ENCODE data around the gene HPSE2. TPM values are rescaled to one million over a fixed set of nuclear protein-coding genes. Genes with fewer than 3 reads are reported as not detected.

The HPSE2 gene
- polyA plus RNA-seq, 1 of the 3 experiments (the other 2 are of a cell fraction) = not detected

DNA sequence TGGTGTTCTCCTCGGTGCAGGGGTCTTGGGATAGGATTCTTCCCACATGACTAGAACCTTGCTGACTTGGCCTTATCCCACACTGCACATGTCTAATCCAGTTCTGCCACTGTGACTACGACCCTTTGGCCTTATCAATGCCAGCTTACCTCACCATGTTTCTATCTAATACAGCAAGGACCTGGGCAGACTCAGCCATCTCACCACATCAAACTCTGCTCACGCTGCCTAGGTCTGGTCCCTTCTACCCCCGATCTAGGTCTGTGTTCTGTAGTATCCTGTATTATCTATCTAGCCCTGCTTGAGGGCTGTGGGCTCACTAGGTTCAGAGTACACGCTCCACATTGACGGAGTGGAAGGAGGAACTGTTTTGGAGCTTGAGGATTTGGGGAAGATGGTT, 282.4 kb downstream of the HPSE2 start:
- 34% methylated on average over 6 of the region's 6 CpGs for WGBS (ENCODE audit: low lambda C conversion rate)
- TF ChIP-seq SIN3A (IDR thresholded peaks at IDR 0.05; ENCODE audit: borderline replicate concordance, low read depth, low read length) (no peak), TAF1 (IDR thresholded peaks at IDR 0.05; ENCODE audit: borderline replicate concordance, low read depth, low read length) (no peak), RCOR1 (IDR thresholded peaks at IDR 0.05; ENCODE audit: low read length) (no peak), GATA2 (CRISPR knock-in tag; IDR thresholded peaks at IDR 0.05) (no peak), RXRA (IDR thresholded peaks at IDR 0.05; ENCODE audit: borderline replicate concordance, low read depth) (no peak), GABPA (IDR thresholded peaks at IDR 0.05; ENCODE audit: low read depth) (no peak), CHD2 (IDR thresholded peaks at IDR 0.05; ENCODE audit: low read length, partially characterized antibody) (no peak), ELF1 (IDR thresholded peaks at IDR 0.05) (no peak), EP300 (IDR thresholded peaks at IDR 0.05; ENCODE audit: borderline replicate concordance in 1 of 2, low read depth in 1 of 2, low read length in 1 of 2) (no peak), TCF12 (IDR thresholded peaks at IDR 0.05) (no peak), MXI1 (IDR thresholded peaks at IDR 0.05; ENCODE audit: low read depth, low read length) (no peak), PBX3 (IDR thresholded peaks at IDR 0.05) (no peak), EZH2phosphoT487 (IDR thresholded peaks at IDR 0.05; ENCODE audit: borderline replicate concordance, low read depth) (no peak)
- TF ChIP-seq, protein P1, sequence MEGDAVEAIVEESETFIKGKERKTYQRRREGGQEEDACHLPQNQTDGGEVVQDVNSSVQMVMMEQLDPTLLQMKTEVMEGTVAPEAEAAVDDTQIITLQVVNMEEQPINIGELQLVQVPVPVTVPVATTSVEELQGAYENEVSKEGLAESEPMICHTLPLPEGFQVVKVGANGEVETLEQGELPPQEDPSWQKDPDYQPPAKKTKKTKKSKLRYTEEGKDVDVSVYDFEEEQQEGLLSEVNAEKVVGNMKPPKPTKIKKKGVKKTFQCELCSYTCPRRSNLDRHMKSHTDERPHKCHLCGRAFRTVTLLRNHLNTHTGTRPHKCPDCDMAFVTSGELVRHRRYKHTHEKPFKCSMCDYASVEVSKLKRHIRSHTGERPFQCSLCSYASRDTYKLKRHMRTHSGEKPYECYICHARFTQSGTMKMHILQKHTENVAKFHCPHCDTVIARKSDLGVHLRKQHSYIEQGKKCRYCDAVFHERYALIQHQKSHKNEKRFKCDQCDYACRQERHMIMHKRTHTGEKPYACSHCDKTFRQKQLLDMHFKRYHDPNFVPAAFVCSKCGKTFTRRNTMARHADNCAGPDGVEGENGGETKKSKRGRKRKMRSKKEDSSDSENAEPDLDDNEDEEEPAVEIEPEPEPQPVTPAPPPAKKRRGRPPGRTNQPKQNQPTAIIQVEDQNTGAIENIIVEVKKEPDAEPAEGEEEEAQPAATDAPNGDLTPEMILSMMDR (IDR thresholded peaks at IDR 0.05) = no peak
- TF ChIP-seq, protein P2, sequence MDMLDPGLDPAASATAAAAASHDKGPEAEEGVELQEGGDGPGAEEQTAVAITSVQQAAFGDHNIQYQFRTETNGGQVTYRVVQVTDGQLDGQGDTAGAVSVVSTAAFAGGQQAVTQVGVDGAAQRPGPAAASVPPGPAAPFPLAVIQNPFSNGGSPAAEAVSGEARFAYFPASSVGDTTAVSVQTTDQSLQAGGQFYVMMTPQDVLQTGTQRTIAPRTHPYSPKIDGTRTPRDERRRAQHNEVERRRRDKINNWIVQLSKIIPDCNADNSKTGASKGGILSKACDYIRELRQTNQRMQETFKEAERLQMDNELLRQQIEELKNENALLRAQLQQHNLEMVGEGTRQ (IDR thresholded peaks at IDR 0.05; ENCODE audit: borderline replicate concordance, low read depth, low read length) = no peak
- TF ChIP-seq, protein P3, sequence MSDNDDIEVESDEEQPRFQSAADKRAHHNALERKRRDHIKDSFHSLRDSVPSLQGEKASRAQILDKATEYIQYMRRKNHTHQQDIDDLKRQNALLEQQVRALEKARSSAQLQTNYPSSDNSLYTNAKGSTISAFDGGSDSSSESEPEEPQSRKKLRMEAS (IDR thresholded peaks at IDR 0.05; ENCODE audit: low read depth) = no peak
- TF ChIP-seq, protein P4, sequence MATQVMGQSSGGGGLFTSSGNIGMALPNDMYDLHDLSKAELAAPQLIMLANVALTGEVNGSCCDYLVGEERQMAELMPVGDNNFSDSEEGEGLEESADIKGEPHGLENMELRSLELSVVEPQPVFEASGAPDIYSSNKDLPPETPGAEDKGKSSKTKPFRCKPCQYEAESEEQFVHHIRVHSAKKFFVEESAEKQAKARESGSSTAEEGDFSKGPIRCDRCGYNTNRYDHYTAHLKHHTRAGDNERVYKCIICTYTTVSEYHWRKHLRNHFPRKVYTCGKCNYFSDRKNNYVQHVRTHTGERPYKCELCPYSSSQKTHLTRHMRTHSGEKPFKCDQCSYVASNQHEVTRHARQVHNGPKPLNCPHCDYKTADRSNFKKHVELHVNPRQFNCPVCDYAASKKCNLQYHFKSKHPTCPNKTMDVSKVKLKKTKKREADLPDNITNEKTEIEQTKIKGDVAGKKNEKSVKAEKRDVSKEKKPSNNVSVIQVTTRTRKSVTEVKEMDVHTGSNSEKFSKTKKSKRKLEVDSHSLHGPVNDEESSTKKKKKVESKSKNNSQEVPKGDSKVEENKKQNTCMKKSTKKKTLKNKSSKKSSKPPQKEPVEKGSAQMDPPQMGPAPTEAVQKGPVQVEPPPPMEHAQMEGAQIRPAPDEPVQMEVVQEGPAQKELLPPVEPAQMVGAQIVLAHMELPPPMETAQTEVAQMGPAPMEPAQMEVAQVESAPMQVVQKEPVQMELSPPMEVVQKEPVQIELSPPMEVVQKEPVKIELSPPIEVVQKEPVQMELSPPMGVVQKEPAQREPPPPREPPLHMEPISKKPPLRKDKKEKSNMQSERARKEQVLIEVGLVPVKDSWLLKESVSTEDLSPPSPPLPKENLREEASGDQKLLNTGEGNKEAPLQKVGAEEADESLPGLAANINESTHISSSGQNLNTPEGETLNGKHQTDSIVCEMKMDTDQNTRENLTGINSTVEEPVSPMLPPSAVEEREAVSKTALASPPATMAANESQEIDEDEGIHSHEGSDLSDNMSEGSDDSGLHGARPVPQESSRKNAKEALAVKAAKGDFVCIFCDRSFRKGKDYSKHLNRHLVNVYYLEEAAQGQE (IDR thresholded peaks at IDR 0.05; ENCODE audit: low read depth, low read length) = no peak
- TF ChIP-seq, protein P5, sequence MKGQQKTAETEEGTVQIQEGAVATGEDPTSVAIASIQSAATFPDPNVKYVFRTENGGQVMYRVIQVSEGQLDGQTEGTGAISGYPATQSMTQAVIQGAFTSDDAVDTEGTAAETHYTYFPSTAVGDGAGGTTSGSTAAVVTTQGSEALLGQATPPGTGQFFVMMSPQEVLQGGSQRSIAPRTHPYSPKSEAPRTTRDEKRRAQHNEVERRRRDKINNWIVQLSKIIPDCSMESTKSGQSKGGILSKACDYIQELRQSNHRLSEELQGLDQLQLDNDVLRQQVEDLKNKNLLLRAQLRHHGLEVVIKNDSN (IDR thresholded peaks at IDR 0.05; ENCODE audit: borderline replicate concordance, low read depth) = no peak
- no peak overlapping the region for H3K27ac ChIP-seq (ENCODE audit: low read depth in 2 of 2, low read length in 1 of 2)
- no peaks in the 10 kb centered on the region for H3K27me3 ChIP-seq (ENCODE audit: insufficient read depth)
- H3K79me2 ChIP-seq (ENCODE audit: insufficient read depth) = no peaks in the 10 kb centered on the region
- H4K20me1 ChIP-seq (ENCODE audit: insufficient read depth) = no peaks in the 10 kb centered on the region
- H3K9ac ChIP-seq = no peak overlapping the region
- DNase-seq = no peak
- no peak overlapping the region for H3K4me2 ChIP-seq
- ChIA-PET CTCF (no interaction called here), POLR2A (no interaction called here)
- H3K36me3 ChIP-seq (replicated peaks in 1 of 2; ENCODE audit: control insufficient read depth in 1 of 2, insufficient read depth in 2 of 2, low read length in 1 of 2) = no peaks in the 10 kb centered on the region
- H3K9me3 ChIP-seq = no peaks in the 10 kb centered on the region
- no peak overlapping the region for H3K4me3 ChIP-seq (ENCODE audit: low read depth in 2 of 2, low read length in 1 of 2)
- H3K9me2 ChIP-seq = no peaks in the 10 kb centered on the region
- no peaks in the 10 kb centered on the region; a peak in 1 of 4 replicates for H3K4me1 ChIP-seq (ENCODE audit: control insufficient read depth in 1 of 2, insufficient read depth in 2 of 2, low read depth in 1 of 2, low read length in 1 of 2)
- no peaks in the 10 kb centered on the region for H3F3A ChIP-seq (replicated peaks; ENCODE audit: insufficient read depth)
- H2AFZ ChIP-seq (ENCODE audit: low read depth) = no peak overlapping the region

Data from SK-N-SH (cell line).